Measurements from ENCODE around the gene POLR1B. TPM values are rescaled to one million over a fixed set of nuclear protein-coding genes. Genes with fewer than 3 reads are reported as not detected.

The POLR1B gene
- total RNA-seq, 1 experiment from 2014 or later, result 83.6 TPM

- Histone ChIP-seq H2BK12ac (ENCODE audit: insufficient read length, low read depth, low read length) (peak overlapping the region; percentile 33), H4K20me1 (ENCODE audit: control insufficient read depth, insufficient read depth, insufficient read length) (no peaks in the 10 kb centered on the region), H3K27ac (ENCODE audit: insufficient read length, low read depth, low read length) (peak overlapping the region; percentile 79), H3K79me1 (ENCODE audit: insufficient read depth, low read depth, low read length, poor library complexity, severe bottlenecking) (no peaks in the 10 kb centered on the region), H3K23ac (ENCODE audit: insufficient read length, low read depth, low read length) (no peak overlapping the region), H4K5ac (ENCODE audit: insufficient read length, low read depth, low read length) (no peak overlapping the region), H3K9me3 (ENCODE audit: control insufficient read depth, low read depth, low read length) (no peaks in the 10 kb centered on the region), H3K23me2 (ENCODE audit: insufficient read length, low read depth, low read length, poor library complexity, severe bottlenecking) (peaks cover 13% of the 10 kb centered on the region), H3K14ac (ENCODE audit: insufficient read depth, low read length) (peak overlapping the region; percentile 75), H3K4me1 (ENCODE audit: insufficient read depth, low read length) (no peaks in the 10 kb centered on the region), H2BK120ac (ENCODE audit: low read depth, low read length, poor library complexity, severe bottlenecking) (no peak overlapping the region), H3K9ac (ENCODE audit: extremely low read depth, insufficient read length, low read length) (peak overlapping the region; percentile 70), H2BK15ac (ENCODE audit: low read depth, low read length) (peak overlapping the region; percentile 18; the same call in 1 of the 2 replicates), H3T11ph (ENCODE audit: low read length) (no peak overlapping the region), H3K79me2 (ENCODE audit: insufficient read depth, low read length) (no peaks in the 10 kb centered on the region), H3K56ac (ENCODE audit: insufficient read length, low read depth, low read length) (no peak overlapping the region), H3K27me3 (ENCODE audit: insufficient read depth, low read length) (no peaks in the 10 kb centered on the region), H3K4ac (ENCODE audit: low read depth, low read length) (peak overlapping the region; percentile 28; the same call in 1 of the 2 replicates), H4K8ac (replicated peaks; ENCODE audit: insufficient read length, low read depth, low read length) (no peak overlapping the region), H3K4me2 (ENCODE audit: insufficient read depth, insufficient read length, low read length) (peak overlapping the region; percentile 88), H2BK5ac (ENCODE audit: insufficient read length, low read length) (no peak overlapping the region), H3K18ac (ENCODE audit: insufficient read length, low read depth, low read length) (peak overlapping the region; percentile 63), H4K91ac (ENCODE audit: insufficient read length, low read depth, low read length) (no peak overlapping the region), H2AK5ac (ENCODE audit: insufficient read length, low read length) (no peak overlapping the region), H2AFZ (ENCODE audit: low read length) (no peak overlapping the region), H2BK20ac (ENCODE audit: low read depth, low read length, poor library complexity, severe bottlenecking) (no peak overlapping the region)
- Mint-ChIP-seq H3K4me1 (peaks cover 17% of the 10 kb centered on the region in 2 experiments), H3K4me3 (peak overlapping the region; percentile 86 to 95), H3K27ac (peak overlapping the region; percentile 99 to 100 (median 99)), H3K27me3 (ENCODE audit: low read depth) (no peaks in the 10 kb centered on the region; the same call in 1 of the 2 replicates), H3K9me3 (no peaks in the 10 kb centered on the region), H3K36me3 (ENCODE audit: insufficient read depth in 1 of 3, low read depth in 3 of 3) (peaks cover 13 to 26% (median 19%) of the 10 kb centered on the region in 3 experiments)
- WGBS (ENCODE audit: extremely low coverage, insufficient read length, low lambda C conversion rate), result no CpG with 5 or more reads among the region's 3 CpGs
- TF ChIP-seq, protein P1, sequence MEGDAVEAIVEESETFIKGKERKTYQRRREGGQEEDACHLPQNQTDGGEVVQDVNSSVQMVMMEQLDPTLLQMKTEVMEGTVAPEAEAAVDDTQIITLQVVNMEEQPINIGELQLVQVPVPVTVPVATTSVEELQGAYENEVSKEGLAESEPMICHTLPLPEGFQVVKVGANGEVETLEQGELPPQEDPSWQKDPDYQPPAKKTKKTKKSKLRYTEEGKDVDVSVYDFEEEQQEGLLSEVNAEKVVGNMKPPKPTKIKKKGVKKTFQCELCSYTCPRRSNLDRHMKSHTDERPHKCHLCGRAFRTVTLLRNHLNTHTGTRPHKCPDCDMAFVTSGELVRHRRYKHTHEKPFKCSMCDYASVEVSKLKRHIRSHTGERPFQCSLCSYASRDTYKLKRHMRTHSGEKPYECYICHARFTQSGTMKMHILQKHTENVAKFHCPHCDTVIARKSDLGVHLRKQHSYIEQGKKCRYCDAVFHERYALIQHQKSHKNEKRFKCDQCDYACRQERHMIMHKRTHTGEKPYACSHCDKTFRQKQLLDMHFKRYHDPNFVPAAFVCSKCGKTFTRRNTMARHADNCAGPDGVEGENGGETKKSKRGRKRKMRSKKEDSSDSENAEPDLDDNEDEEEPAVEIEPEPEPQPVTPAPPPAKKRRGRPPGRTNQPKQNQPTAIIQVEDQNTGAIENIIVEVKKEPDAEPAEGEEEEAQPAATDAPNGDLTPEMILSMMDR (conservative IDR thresholded peaks at IDR 0.05), result no peak
- no peak for DNase-seq
Observed at GRCh38 chr2:112584891-112585250, 42.6 kb downstream of the POLR1B start.

All from H9 (cell line).